ENCODE measurements around the gene BEAN1. TPM values are rescaled to one million over a fixed set of nuclear protein-coding genes. Genes with fewer than 3 reads are reported as not detected.

Gene BEAN1
- polyA plus RNA-seq, 1 donor from 2014 or later: 0.16 TPM

DNA sequence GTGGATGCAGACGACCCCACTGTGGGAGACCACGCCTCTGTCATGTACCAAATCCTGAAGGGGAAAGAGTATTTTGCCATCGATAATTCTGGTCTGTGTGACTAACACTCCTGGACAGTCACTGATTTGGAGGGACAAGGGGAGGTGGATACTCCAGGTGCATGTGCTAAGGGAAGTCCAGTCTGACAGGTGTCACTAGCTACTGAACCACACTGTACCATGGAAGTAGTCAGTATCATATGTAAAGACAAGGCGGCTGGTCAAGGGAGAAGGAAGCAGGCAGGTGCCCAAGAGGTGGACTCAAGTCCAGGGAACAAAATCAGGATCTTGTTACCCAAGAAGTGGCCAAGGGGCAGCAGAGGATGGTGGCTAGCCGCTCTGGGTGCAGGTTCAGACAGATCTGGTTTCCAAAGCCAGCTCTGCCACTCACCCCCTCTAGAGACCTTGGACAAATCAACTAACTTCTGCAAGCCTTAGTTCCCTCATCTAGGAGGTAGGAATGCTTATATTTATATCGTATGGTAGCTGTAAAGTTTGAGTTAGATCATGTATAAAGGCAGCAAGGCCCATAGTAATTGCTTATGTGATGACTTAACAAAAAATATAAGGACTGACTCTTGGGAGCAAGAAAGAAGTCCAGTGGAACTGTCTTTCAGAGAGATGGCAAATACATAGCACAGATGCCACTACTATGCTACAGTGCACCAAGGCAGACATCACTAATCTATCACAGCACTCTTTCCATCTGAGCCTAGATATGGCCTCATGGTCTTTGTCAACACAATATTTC is 38.5 kb upstream of the BEAN1 start:
- Histone ChIP-seq H4K20me1 (ENCODE audit: insufficient read depth) (no peaks in the 10 kb centered on the region), H3K9me3 (ENCODE audit: low read length) (no peaks in the 10 kb centered on the region), H3K36me3 (ENCODE audit: insufficient read depth, low read length) (no peaks in the 10 kb centered on the region), H3K9me2 (ENCODE audit: insufficient read depth, low read length) (no peaks in the 10 kb centered on the region), H3K4me2 (ENCODE audit: low read length) (no peak overlapping the region), H3K27ac (ENCODE audit: low read length) (no peak overlapping the region), H2AFZ (ENCODE audit: low read depth, low read length) (no peak overlapping the region), H3F3A (ENCODE audit: insufficient read depth, low read length, poor library complexity, severe bottlenecking) (no peaks in the 10 kb centered on the region), H3K4me3 (ENCODE audit: low read length) (no peak overlapping the region), H3K9ac (ENCODE audit: low read length) (no peak overlapping the region), H3K27me3 (ENCODE audit: insufficient read depth, low read depth, low read length) (no peaks in the 10 kb centered on the region), H3K79me2 (replicated peaks; ENCODE audit: insufficient read depth, low read length) (no peaks in the 10 kb centered on the region)
- TF ChIP-seq, protein P1, sequence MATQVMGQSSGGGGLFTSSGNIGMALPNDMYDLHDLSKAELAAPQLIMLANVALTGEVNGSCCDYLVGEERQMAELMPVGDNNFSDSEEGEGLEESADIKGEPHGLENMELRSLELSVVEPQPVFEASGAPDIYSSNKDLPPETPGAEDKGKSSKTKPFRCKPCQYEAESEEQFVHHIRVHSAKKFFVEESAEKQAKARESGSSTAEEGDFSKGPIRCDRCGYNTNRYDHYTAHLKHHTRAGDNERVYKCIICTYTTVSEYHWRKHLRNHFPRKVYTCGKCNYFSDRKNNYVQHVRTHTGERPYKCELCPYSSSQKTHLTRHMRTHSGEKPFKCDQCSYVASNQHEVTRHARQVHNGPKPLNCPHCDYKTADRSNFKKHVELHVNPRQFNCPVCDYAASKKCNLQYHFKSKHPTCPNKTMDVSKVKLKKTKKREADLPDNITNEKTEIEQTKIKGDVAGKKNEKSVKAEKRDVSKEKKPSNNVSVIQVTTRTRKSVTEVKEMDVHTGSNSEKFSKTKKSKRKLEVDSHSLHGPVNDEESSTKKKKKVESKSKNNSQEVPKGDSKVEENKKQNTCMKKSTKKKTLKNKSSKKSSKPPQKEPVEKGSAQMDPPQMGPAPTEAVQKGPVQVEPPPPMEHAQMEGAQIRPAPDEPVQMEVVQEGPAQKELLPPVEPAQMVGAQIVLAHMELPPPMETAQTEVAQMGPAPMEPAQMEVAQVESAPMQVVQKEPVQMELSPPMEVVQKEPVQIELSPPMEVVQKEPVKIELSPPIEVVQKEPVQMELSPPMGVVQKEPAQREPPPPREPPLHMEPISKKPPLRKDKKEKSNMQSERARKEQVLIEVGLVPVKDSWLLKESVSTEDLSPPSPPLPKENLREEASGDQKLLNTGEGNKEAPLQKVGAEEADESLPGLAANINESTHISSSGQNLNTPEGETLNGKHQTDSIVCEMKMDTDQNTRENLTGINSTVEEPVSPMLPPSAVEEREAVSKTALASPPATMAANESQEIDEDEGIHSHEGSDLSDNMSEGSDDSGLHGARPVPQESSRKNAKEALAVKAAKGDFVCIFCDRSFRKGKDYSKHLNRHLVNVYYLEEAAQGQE (IDR thresholded peaks at IDR 0.05; ENCODE audit: borderline replicate concordance): no peak
- no peak for TF ChIP-seq POLR2AphosphoS5 (IDR thresholded peaks at IDR 0.05)
- TF ChIP-seq MXI1 (conservative IDR thresholded peaks at IDR 0.05; ENCODE audit: poor library complexity, severe bottlenecking): no peak
- no peak for TF ChIP-seq SMC3 (conservative IDR thresholded peaks at IDR 0.05; ENCODE audit: poor library complexity)
- no peak for TF ChIP-seq RAD21 (conservative IDR thresholded peaks at IDR 0.05)
- no peak for TF ChIP-seq EP300 (conservative IDR thresholded peaks at IDR 0.05; ENCODE audit: poor library complexity, severe bottlenecking)
- TF ChIP-seq, protein P2, sequence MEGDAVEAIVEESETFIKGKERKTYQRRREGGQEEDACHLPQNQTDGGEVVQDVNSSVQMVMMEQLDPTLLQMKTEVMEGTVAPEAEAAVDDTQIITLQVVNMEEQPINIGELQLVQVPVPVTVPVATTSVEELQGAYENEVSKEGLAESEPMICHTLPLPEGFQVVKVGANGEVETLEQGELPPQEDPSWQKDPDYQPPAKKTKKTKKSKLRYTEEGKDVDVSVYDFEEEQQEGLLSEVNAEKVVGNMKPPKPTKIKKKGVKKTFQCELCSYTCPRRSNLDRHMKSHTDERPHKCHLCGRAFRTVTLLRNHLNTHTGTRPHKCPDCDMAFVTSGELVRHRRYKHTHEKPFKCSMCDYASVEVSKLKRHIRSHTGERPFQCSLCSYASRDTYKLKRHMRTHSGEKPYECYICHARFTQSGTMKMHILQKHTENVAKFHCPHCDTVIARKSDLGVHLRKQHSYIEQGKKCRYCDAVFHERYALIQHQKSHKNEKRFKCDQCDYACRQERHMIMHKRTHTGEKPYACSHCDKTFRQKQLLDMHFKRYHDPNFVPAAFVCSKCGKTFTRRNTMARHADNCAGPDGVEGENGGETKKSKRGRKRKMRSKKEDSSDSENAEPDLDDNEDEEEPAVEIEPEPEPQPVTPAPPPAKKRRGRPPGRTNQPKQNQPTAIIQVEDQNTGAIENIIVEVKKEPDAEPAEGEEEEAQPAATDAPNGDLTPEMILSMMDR (IDR thresholded peaks at IDR 0.05; ENCODE audit: poor library complexity, severe bottlenecking): no peak
- no peak for TF ChIP-seq TAF1 (IDR thresholded peaks at IDR 0.05; ENCODE audit: low read depth)
- TF ChIP-seq EZH2 (IDR thresholded peaks at IDR 0.05; ENCODE audit: borderline replicate concordance, insufficient read depth, low read length, poor library complexity, severe bottlenecking): no peak

DNA sequence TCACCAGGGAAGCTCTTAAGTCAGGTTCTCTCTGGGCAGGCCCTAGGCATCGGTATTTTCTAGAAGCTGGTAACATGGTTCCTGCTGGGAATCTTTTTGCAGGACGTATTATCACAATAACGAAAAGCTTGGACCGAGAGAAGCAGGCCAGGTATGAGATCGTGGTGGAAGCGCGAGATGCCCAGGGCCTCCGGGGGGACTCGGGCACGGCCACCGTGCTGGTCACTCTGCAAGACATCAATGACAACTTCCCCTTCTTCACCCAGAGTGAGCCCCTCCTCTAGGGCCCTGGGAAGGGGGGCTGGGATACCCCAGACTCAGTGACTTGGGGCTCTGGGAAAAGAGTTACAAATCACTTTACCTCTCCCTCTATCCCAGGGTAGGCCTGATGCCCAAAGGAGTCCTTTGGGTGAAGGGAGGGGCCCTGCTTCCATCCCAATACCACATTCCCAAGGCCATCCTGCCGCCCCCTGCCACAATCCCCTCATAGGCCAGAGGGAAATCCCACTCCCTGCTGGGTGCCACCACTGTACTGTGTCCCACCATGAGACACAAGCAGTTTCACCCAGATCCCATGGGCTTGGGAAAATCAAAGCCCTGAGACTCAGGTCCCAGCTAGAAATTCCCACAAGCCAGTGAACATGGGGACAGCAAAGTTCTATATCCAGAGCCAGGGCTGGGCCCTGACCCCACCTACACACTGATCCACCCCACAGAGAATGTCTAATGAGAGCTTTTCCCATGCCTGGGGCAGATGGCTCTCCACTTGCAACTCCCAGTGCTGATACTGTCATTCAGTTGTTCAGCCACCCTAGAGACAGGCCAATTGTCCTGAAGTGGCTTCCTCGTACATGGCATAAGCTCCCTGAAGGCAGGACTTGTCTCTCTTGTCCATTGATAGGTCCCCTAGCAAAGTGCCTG is 37.6 kb upstream of the BEAN1 start:
- Histone ChIP-seq H3K79me2 (replicated peaks; ENCODE audit: insufficient read depth, low read length) (no peaks in the 10 kb centered on the region), H3K9me2 (ENCODE audit: insufficient read depth, low read length) (no peaks in the 10 kb centered on the region), H3K27ac (ENCODE audit: low read length) (no peak overlapping the region), H3K36me3 (ENCODE audit: insufficient read depth, low read length) (no peaks in the 10 kb centered on the region), H3K9ac (ENCODE audit: low read length) (no peak overlapping the region), H3F3A (ENCODE audit: insufficient read depth, low read length, poor library complexity, severe bottlenecking) (no peaks in the 10 kb centered on the region), H3K27me3 (ENCODE audit: insufficient read depth, low read depth, low read length) (no peaks in the 10 kb centered on the region), H4K20me1 (ENCODE audit: insufficient read depth) (no peaks in the 10 kb centered on the region), H2AFZ (ENCODE audit: low read depth, low read length) (no peak overlapping the region), H3K4me2 (ENCODE audit: low read length) (no peak overlapping the region), H3K9me3 (ENCODE audit: low read length) (no peaks in the 10 kb centered on the region), H3K4me3 (ENCODE audit: low read length) (no peak overlapping the region)
- TF ChIP-seq SMC3 (conservative IDR thresholded peaks at IDR 0.05; ENCODE audit: poor library complexity): no peak
- TF ChIP-seq, protein P1 (IDR thresholded peaks at IDR 0.05; ENCODE audit: borderline replicate concordance): no peak
